Measurements from ENCODE around the gene DGAT2L6.
A peak's percentile ranks its signal among the peaks of the same experiment; 100 is the strongest.
"Not testable (repeated sequence)": the region's sequence is repeated elsewhere in the genome, so short reads cannot be mapped to it uniquely, and the experiment has no call there.

DGAT2L6 gene

DNA sequence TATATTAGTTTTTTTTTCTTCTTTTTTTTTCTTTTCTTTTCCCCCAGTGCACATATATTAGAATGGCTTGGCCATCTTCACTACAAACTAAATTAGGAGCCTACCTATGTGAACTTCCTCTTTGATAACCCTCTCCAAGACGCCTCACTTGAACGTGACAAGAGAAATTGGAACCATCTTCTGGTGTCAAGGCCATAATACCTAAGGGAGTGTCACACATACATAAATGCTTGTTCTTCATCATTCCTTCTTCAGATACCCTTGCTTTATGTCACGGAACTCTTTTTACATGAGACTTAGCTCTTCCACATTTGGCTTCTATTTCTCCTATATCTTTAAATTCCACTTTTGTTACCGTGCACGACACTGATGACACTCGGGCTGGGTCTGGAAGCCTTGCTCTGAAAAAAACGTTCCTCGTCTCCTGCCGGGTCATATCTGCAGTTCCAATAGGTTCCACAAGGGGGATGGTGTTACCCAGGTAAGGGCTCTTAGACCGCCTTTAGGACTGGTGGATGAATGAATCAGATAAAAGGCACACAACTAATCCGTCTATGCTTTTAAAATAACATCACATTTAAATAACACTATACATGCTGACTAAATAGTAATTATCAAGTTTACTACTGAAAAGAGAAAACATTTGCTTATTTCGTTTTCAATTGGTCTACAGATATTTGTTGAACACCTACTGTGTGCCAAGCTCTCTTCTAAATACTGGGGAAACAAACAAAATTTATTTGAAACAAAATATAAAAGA lies 19.9 kb downstream of the DGAT2L6 start:
- peak; percentile 39 for DNase-seq

DNA sequence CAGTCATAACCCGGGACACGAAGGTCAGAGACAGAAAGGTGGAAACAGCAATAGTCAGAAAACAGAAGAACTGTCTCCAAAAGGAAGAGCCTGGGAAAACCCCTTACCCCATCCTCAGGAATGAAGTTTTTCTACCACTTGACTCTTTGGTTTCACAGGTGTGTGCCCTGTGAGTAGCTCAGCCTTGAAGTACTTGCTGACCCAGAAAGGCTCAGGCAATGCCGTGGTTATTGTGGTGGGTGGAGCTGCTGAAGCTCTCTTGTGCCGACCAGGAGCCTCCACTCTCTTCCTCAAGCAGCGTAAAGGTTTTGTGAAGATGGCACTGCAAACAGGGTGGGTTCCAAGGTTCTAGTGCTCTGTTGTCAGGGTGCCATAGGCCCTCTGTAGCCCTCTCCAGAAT lies 24.4 kb downstream of the DGAT2L6 start:
- no peak for DNase-seq

DNA sequence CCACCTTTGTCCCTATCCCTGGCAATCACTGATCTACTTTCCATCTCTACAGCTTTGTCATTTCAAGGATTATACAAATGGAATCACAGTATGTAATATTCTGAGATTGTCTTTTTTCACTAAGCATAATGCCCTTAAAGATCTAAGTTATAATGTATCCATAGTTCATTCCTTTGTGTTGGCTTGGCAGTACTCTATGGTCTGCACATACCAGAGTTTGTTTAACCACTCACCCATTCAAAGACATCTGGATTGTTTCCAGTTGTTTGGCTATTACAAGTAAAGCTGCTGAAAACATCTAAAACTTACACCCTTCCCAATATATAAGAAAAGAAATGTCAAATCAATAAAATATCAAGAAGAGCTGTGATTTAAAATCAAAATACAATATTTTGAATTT lies 31.2 kb downstream of the DGAT2L6 start:
- DNase-seq, result no peak

DNA sequence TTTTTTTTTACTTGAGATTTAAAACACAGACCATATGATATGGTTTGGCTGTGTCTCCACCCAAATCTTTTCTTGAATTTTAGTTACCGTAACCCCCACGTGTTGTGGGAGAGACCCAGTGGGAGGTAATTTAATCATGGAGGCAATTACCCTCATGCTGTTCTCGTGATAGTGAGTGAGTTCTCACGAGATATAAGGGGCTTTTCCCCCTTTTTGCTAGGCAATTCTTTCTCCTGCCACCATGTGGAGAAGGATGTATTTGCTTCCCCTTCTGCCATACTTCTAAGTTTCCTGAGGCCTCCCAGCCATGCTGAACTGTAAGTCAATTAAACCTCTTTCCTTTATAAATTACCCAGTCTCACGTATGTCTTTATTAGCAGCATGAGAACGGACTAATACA lies 32.3 kb downstream of the DGAT2L6 start:
- DNase-seq, result not testable (repeated sequence)

DNA sequence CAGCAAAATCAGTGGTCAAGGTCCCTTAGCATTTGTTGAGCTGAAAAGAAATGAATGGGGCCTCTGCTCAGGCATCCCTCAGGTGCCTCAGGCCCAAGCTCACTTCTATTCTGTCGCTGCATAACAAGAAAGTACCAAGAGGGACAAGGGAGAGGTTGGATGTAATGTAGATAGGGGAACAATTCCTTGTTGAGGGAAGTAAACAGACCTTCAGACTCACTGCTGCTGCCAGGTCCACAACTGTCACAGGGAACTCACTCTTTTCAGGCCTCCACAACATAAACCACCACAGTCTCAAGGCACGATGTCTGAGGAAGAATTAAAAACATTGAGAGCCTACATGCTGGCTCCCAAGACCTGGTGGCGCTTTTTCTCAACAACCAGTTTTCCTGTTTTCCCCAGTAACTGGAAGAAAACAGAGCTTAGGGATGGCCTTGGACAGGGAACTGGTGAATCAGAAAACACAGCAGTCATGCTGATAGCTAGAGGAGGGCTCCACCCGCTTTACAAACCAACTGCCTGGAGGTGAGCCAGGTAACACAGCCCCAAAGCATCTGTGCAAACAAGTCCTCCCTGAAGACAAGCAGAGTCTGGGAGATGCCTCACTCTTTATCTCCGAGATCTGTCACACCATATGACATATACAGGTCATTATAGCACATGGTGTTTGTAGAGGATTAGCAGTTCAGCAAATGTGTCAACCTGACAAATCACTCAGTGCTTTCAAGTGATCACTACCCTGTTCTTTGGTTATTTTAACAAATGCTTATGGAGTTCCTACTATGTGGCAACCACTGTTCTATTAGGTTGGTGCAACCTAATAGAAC lies 42.9 kb downstream of the DGAT2L6 start:
- DNase-seq, result peak; percentile 3

DNA sequence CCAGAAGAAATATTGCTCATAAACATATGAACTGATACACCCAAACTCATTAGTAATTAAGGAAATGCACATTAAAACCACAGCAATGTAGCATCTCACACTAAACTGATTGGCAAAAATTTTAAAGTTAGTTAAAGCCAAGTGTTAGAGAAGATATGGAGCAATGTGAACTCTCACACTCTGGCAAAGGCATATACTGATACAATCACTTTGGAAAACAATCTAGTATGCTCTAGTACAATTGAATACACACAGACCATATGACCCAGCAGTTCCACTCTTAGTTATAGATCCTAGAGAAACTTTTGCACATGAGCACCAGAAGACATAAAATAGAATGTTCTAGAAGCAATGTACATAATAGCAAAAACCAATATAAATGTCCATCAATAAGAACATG lies 48.8 kb downstream of the DGAT2L6 start:
- DNase-seq, result no peak

DNA sequence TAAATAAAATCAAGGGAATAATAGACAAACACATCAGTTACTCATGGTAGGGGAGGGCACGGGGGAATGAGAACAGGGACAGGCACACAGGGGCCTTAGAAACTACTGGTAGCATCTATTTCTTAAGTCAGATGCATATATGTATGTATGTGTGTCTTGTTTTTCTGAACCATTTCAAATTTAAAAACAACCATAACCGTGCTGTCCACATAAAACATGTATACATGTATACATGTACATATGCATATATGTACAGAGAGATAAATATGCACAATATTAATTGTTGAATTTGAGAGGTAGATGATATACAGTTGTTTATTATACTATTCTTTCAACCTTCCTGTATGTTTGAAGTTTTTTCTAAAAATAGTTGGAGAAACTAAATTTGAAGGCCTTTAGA lies 49.4 kb downstream of the DGAT2L6 start:
- DNase-seq, result no peak

DNA sequence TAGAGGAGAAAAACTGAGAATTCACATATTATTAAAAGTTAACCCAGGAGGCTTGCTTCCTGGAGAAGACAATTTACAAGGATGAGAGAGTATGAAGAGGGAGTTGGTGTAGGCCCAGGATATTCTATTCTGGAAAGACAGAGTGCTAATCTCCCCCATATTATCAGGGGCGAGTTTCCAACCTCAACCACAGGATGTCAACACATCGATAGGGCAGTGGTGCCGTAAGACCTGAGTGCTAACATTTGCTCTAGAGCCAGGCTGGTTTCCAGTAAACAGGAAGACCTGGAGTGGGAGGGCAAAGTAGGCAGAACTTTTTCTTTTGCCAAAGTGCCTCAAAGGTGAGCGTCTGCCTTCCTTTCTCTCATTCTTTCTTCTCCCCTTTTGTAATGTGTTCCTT lies 54.4 kb downstream of the DGAT2L6 start:
- DNase-seq, result no peak

DNA sequence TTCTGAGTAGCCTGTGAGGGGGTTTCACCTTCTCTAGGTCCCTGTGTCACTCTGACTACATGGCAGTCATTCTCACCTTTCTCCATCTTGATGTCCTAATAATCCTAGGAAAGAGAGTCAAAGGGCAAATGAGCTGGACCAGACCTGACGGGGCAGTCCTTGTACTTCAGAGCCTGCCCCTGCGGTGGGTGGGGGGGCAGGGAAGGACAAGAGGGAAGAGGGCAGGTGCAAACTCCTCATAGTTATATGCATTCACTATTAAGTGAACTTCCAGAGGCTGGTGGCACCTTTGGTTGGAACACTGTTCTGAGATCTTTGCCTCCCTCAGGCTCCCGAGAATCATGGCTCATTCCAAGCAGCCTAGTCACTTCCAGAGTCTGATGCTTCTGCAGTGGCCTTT lies 57.1 kb downstream of the DGAT2L6 start, which contains the start of gene AWAT1:
Gene AWAT1 (plus strand): TSS at position 301 of the 400 bp plus-strand sequence. CDS start 41 bp downstream, at position 342.
- DNase-seq, result no peak

DNA sequence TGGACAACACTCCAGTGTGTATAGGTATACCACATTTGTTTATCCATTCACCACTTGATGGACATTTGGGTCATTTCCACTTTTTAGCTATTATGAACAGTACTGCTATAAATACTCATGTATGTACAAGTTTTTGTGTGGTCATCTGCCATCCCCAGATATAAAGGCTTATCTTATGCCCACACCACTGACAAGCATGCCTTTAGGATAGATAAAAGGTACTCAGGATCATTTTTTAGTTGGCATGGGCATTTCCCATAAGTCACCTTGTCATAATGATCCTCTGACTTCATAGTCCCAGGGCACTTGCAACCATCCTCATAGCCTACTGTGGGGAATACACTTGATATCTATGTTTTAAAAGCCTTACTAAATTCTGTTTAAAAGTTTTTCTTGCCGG lies 63.5 kb downstream of the DGAT2L6 start:
- DNase-seq, result no peak

DNA sequence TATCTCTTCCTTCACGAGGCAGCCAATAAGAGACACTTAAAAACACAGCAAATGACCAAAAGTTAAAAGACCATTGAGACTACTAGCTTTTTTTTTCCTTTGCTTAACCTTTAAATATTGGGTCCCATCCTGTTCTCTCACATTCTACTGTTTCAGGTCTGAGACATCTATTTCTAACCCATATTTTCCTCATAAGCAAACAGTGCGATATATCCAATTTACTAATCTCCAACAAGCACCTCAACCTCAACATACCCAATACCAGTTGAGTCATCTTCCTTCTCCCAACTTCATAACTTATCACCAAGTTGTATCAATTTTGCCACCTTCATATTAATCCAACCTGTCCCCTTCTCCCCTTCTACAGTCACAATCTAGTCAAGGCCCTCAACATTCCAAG lies 64.2 kb downstream of the DGAT2L6 start:
- no peak for DNase-seq

DNA sequence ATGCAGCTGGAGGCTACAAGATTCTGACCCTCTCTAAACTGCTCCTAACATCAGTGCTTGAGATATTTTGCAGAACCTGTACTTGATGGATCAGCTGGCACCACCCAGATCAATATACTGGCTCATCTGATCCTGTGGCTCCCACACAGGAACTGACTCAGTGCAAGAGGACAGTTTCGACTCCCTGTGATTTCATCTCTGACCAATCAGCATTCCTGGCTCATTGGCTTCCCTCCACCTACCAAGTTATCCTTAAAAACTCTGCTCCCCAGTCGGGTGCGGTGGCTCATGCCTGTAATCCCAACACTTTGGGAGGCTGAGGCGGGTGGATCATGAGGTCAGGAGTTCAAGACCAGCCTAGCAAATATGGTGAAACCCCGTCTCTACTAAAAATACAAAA lies 66.3 kb downstream of the DGAT2L6 start:
- peak; percentile 13 for DNase-seq

DNA sequence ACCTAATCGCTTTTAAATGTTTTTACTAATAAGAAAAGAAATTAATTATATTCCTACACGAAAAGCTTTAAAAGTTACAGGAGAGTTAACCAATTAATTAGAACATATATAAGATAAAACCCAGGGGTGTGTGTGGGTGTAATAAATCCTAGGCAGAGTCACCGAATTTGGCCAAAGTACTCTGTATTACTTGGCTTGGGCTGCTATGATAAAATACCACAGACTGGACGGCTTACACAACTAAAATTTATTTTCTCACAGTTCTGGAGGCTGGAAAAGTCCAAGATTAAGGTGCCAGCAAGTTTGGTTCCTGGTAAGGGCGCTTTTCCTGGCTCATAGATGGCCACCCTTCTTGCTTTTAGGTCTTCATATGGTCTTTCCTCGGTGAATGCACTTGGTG lies 67.6 kb downstream of the DGAT2L6 start:
- DNase-seq, result no peak

DNA sequence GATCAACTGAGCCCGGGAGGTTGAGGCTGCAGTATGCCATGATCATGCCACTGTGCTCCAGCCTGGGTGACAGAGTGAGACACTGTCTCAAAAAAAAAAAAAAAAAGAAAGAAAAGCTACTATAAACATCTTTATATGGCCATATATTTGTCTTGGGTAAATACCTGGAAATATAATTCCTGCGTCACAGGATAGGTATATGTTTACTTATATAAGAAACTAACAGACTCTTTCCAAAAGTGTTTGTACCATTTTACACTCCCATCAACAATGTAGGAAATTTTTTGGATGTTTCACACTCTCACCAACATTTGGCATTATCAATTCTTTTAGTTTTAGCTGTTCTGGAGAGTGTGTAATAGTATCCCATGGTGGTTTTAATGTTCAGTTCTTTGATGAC lies 70.0 kb downstream of the DGAT2L6 start:
- DNase-seq, result no peak

DNA sequence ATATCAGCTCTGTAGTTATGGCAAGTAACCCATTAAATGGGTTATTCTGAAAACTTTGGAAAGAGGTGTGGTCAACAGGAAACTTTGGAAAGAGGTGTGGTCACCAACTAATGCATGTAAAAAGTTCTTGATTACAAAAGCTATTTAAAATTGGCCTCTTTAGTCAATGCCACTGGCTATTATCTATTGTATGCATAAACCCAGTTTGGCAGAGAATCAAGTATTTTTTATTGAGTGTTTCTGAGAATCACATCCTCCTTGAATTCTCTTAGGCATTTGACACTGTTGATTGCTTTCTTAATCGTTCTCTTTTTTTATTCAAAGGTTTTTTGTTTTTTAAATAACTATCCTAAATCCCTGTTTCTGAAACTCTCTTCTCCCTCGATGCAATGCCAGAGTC lies 75.2 kb downstream of the DGAT2L6 start:
- DNase-seq, result no peak

DNA sequence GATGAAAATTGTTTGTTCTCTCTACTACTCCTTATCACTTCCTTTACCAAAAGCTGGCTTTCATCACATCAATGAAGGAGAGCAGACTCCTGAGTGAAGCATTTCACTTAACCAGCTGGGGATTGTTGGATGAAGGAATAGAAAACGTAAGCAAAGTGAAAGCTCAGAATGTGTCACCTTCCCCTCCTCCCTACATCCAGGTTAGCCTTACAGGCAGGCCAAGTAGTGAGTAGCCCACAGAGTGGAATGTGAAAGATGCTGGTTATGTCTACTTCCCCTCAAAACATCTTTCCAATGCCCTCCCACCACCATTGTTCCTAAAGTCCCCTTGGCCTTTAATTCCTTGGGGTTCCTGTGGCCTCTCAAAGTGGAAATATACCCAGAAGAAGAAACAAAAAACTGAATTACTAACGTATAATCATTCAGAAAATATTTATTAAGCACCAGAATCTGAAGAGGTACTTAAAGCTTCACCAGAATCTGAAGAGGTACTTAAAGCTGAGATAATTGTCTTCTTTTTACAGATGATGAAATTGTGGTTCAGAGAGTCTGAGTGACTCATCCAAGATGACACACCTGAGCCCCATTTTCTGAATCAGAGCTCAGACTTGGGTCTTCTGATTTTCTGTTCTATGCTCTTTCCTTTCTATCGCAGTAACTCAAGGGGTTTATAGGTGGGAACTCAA lies 76.2 kb downstream of the DGAT2L6 start:
- peak; percentile 8 for DNase-seq

DNA sequence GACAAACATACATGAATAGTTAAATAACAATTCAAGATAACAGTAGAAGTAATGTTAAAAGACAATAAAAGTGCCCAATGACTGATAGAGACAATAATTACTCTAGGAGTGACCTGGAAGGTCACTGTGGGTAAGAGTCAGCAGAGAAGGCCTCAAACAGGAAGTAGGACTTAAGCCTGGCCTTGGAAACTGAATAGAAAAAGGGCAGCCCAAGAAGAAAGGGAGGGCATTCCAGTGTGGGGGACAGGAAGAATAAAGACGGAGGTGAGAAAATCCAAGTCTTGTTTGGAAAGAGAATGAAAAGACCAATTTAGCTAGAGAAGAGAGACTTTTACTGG lies 76.7 kb downstream of the DGAT2L6 start:
- DNase-seq, result no peak

DNA sequence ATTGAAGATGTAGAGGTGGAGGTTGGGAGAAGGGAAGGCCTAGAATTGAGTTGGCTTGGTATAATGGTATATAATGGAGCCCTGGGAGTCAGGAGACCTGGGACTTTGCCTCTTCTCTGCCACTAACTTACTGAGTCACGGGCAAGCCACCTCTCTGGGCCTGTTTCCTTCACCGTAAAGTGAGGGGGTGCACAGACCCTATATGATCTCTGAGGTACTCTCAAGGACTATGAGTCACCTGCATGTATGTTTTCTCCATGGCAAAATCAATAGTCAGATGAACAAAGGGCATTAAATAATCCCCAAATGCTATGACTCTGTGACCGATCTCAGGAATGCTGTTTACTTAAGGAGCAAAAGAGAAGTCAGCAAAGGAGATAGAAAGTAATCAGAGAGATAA lies 77.6 kb downstream of the DGAT2L6 start:
- DNase-seq, result no peak
